NT2/D1 (cell line): ENCODE results near the gene RTTN.

Experiments
- YY1 ChIP-seq: IDR thresholded peaks from 2 replicates; pipeline ENCODE4 v1.6.1; 2011; ENCODE audit not compliant: insufficient read length, insufficient read depth
- ZNF274 ChIP-seq: IDR thresholded peaks from 2 replicates; pipeline ENCODE4 v1.6.1; 2011; ENCODE audit warnings: mild to moderate bottlenecking, low read depth, low read length

DNA sequence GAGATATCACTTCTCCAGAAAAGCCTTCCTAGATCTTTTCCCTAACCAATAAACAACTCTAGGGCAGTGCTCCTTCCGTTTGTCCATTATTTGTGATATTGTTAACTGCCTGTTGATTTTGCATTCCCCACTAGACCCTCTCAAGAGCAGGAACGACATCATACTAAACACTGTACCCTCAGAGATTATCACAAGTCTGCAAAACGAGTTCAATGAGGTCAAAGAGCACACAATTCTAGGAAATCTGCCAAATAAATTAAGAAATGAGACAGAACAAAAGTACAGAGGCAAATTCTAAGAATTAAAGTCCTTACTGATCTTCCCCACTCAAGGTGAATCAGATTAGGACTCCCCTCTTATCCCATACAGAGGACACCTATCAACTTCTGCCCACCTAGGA is 7.6 kb downstream of the RTTN start:
- no peak for TF ChIP-seq ZNF274
- TF ChIP-seq YY1, result no peak
